IMR-90 (cell line): ENCODE results near the gene RAP2A.

Experiments
- FOS ChIP-seq: fragments of 150-350 bp; IDR thresholded peaks from 2 replicates; pipeline ENCODE4 v1.6.1; 2016; ENCODE audit warnings: low read depth, low read length
- MAFK ChIP-seq: IDR thresholded peaks from 2 replicates; pipeline ENCODE4 v1.6.1; 2012; ENCODE audit warnings: low read depth, low read length, improper control_type of control experiment
- NFE2L2 ChIP-seq: fragments of 150-350 bp; IDR thresholded peaks from 2 replicates; pipeline ENCODE4 v1.6.1; 2016; ENCODE audit warnings: low read depth, mild to moderate bottlenecking, low read length
- POLR2A ChIP-seq: IDR thresholded peaks from 2 replicates; pipeline ENCODE4 v1.6.1; 2012; ENCODE audit warnings: mild to moderate bottlenecking, low read depth, low read length
- RAD21 ChIP-seq: IDR thresholded peaks from 2 replicates; pipeline ENCODE4 v1.6.1; 2012; ENCODE audit warnings: low read length, improper control_type of control experiment
- RCOR1 ChIP-seq: IDR thresholded peaks from 2 replicates; pipeline ENCODE4 v1.6.1; 2012; ENCODE audit warnings: mild to moderate bottlenecking, low read length, improper control_type of control experiment; ENCODE audit not compliant: insufficient replicate concordance
- RFX5 ChIP-seq: IDR thresholded peaks from 2 replicates; pipeline ENCODE4 v1.8.0; 2012; ENCODE audit warnings: low read depth, mild to moderate bottlenecking, low read length, moderate library complexity
- SMC3 ChIP-seq: fragments of 150-350 bp; IDR thresholded peaks from 2 replicates; pipeline ENCODE4 v1.6.1; 2016; ENCODE audit warnings: low read depth, mild to moderate bottlenecking, antibody characterized with exemption, low read length, moderate library complexity
- TF ChIP-seq, protein P1 (sequence below): conservative IDR thresholded peaks from 2 replicates; pipeline ENCODE4 v1.5.1; 2012; ENCODE audit warnings: mild to moderate bottlenecking, low read depth, low read length, improper control_type of control experiment

DNA sequence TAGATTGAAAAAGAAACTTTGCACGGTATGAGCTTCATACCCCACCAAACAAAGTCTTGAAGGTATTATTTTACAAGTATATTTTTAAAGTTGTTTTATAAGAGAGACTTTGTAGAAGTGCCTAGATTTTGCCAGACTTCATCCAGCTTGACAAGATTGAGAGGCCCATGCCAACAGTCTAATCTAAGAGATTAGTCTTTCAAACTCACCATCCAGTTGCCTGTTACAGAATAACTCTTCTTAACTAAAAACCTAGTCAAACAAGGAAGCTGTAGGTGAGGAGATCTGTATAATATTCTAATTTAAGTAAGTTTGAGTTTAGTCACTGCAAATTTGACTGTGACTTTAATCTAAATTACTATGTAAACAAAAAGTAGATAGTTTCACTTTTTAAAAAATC is 41.9 kb upstream of the RAP2A start:
- no peak for TF ChIP-seq POLR2A
- no peak for TF ChIP-seq RCOR1
- TF ChIP-seq, protein P1, sequence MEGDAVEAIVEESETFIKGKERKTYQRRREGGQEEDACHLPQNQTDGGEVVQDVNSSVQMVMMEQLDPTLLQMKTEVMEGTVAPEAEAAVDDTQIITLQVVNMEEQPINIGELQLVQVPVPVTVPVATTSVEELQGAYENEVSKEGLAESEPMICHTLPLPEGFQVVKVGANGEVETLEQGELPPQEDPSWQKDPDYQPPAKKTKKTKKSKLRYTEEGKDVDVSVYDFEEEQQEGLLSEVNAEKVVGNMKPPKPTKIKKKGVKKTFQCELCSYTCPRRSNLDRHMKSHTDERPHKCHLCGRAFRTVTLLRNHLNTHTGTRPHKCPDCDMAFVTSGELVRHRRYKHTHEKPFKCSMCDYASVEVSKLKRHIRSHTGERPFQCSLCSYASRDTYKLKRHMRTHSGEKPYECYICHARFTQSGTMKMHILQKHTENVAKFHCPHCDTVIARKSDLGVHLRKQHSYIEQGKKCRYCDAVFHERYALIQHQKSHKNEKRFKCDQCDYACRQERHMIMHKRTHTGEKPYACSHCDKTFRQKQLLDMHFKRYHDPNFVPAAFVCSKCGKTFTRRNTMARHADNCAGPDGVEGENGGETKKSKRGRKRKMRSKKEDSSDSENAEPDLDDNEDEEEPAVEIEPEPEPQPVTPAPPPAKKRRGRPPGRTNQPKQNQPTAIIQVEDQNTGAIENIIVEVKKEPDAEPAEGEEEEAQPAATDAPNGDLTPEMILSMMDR, result no peak
- TF ChIP-seq RFX5, result no peak
- TF ChIP-seq MAFK, result no peak
- TF ChIP-seq RAD21, result no peak
- no peak for TF ChIP-seq NFE2L2
- TF ChIP-seq FOS, result no peak
- no peak for TF ChIP-seq SMC3
